Stimulated activated CD4-positive, alpha-beta T cell treated with anti-CD3 and anti-CD28 coated beads, Interleukin-15, amount 100 ng/mL, for 48 hours (primary cell): ENCODE data around the gene KIFC3.

ENCODE experiments used
- DNase-seq, 2 donors: peaks; one replicate each; pipeline ENCODE4 v3.0.0-alpha.2; 2020; ENCODE audit warnings: low read depth in 2 of 2

Gene KIFC3

DNA sequence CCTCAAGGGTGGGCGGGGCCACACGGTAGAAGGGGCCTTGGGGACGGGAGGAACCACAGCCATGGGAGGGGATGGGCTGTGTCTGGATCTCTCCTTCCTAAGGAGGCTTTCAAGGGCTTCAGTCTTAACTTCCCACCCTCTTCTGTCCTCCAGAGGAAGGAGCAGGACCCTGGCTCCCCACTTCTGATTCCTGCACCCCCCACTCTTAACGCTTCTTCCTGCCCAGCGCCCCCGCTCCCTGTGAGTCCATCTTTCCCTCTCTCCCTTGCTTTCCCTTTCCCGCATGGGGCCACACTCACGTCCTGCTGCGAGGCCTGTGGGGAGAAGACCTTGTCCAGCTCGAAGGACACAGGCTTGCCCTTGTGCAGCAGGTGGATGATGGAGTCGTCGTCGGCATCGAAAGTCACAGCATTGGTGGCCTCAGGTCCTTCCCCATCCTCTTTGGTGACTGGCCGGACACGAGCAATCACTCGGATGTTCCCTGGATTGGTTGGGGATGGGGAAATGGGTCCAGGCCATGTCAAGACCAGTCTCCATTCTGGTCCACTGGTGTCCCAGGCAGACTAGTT, 37.0 kb downstream of the KIFC3 start:
- no peak for DNase-seq

DNA sequence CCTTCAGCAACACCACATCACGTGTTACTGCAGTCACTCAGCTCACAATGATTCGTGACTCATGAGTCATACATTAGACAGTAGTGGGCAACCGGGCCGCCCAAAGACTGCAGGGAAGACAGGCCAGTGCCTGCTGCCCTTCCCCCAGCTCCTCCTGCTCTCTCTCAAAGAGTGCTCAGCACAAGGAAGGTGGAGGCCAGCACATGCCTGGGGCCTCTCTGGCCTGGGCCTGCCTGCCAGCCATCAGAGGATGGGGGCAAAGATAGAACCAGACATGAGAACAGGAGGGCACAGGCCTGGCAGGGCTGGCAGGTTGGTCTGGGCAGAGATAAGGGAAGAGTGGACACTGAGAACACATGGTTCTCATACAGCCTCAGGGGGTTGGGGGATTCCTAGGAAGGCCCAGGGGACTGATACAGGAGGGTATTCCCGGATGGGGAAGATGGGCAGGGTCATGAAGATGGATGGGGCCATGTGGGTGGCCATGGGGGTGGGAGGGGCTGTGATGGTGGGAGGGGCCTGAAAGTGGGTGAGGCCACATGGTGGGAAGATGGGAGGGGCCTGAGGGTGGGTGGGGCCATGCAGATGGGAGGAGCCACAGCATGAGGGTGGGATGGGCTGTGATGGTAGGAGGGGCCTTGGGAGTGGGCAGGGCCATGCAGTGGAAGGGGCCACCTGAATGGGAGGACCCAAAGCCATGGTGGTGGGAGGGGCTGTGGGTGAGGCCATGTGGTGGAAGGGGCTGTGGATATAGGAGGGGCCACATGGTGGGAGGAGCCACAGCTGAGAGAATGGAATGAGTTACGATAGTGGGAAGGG, 37.7 kb downstream of the KIFC3 start:
- peak; percentile 26 to 28 for DNase-seq

DNA sequence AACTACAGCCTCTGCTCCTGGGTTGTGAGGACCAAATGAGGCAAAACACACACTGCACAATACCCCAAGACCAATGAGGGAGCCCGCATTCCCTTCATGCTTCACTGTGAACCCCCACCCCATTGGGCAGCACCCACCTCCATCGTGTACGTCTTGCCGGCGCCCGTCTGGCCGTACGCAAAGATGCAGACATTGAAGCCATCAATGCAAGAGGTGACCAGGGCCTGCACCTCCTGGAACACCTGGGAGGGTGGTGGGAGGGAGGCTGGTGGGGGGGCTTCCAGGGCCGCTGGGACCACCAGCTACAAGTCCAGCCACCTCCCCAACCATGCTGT, 38.3 kb downstream of the KIFC3 start:
- DNase-seq, result no peak

DNA sequence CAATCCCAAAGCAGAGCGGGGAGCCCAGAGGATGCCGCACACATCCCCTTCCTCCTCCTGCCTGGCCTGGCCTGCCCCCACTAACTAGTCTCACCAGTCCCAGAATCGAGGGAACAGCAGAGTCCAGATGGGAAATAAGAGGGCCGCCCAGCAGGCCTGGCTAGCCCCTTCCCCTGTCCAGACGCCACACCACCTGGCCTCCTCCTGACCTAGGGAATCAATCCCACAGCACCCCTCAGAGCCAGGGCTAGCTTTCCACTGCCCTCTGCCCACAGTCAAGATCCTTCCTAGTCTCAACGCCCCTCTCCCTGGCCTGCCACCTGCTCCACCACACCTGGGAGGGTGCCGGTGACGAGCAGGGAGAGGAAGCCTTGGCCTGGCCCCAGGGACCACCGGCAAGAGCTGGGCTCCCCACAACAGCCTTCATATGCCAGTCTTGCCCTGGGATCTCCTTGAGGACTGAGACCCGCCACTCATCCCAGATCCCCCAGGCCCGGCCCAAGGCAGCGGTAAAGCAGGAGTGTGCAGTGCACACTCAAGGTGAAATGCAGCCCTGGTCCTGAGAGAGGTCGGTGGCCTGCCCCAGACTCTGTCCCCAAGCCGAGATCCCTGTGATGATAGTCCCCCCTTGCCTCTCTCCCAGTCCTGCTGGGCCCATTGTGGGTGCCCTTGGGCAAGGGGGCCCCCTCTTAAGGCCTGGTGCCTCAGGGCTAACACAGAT, 38.8 kb downstream of the KIFC3 start:
- no peak for DNase-seq

DNA sequence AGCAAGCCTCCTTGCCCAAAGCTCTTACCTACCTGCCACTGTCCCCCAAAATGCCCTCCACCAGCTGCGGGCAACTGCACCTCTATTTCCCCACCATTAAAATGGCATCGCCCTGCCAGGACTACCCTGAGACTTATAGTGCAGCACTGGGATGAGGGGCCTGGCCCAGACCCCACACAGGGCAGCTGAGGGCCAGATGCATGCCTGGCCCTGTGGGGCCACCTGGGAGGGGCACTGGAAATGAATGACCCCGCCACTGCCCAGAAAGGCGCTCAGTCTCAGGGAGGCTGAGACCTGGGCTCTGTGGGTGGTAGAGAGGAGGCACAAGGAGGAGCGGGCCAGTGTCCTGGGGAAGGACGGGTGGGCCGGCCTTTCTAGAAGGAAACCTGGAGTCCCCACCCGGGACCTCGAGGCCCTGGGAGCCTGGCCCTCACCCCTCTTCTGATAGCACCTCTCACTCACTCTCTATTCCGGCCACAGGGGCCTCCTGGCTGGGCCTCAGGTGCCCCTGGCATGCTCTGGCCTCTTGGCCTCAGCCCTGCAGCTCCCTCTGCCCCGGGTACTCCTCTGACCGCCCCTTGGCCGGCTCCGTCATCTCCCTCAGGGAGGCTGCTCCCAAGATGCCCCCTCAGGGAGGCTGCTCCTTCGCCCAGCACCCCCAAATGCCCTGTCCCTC, 39.8 kb downstream of the KIFC3 start:
- no peak for DNase-seq

GRCh38 chr16:57761957-57762356, 40.3 kb downstream of the KIFC3 start:
- no peak for DNase-seq

- DNase-seq, result no peak
These were observed 41.0 kb downstream of the KIFC3 start for GRCh38 chr16:57761301-57761700.

- no peak for DNase-seq
These were observed 41.7 kb downstream of the KIFC3 start for GRCh38 chr16:57760357-57761160.

- no peak for DNase-seq
These were observed 42.5 kb downstream of the KIFC3 start for GRCh38 chr16:57759541-57760356.

- DNase-seq, result no peak
These were observed 43.2 kb downstream of the KIFC3 start for GRCh38 chr16:57759131-57759530.

DNA sequence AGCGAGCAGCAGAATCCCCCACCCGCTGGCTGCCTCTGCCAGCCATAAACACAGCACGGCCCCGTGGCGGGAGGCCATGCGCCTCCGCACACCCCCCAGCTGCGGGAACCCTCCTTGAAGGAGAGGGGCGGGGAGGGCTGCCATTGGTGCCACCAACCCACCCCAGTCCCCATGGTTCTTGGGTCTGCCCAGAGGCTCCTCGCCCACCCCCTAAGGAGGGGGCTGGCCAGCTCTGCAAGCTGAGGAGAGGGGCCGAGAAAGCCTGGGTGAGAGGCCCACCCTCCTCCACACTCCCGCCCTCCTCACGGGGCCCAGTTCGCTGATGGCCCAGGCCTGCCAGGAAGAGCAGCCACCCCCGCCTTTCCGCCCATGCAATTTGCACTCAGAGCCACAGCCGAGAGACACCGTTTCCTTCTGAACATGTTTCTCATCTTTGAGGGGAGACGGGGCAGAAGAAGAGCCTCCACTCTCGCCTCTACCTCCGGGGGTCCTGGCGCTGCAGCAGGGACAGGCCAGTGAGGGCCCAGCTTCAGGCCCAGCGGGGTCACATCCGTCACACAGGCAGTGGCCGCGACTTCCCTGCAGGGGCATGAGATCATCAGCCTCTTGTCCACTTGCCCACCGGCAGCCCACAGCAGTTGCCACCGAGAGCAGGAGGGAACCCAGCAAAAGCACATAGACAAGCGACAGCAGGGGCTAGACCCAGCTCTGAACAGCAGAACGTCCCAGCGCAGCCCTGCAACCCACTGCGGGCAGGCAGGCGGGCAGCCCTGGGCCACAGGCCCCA, 43.8 kb downstream of the KIFC3 start:
- no peak for DNase-seq

GRCh38 chr16:57757883-57758282, 44.4 kb downstream of the KIFC3 start:
- DNase-seq, result no peak

DNA sequence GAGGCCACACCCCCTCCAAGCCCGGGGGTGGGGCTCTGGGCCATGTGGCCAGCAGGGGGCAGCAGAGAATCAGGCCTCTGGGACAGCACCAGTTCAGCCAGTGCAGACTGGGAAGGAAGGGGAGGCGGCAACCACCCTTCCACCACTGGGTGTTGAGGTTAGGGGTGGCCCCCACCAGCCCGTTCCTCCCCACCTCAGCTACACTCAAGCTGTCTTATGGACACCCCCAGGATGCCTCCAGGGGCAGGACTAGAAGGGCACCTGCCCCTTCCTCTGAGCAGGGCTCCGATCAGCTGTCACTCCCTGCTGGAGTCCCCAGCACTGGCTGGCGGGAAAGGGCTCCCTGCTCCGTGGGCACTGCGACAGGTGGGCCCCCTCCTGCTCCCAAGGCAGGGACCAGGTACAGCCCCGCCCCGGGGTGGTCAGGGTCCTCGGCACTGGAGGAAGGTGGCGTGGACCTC, 44.9 kb downstream of the KIFC3 start:
- peak; percentile 61 to 82 for DNase-seq

DNA sequence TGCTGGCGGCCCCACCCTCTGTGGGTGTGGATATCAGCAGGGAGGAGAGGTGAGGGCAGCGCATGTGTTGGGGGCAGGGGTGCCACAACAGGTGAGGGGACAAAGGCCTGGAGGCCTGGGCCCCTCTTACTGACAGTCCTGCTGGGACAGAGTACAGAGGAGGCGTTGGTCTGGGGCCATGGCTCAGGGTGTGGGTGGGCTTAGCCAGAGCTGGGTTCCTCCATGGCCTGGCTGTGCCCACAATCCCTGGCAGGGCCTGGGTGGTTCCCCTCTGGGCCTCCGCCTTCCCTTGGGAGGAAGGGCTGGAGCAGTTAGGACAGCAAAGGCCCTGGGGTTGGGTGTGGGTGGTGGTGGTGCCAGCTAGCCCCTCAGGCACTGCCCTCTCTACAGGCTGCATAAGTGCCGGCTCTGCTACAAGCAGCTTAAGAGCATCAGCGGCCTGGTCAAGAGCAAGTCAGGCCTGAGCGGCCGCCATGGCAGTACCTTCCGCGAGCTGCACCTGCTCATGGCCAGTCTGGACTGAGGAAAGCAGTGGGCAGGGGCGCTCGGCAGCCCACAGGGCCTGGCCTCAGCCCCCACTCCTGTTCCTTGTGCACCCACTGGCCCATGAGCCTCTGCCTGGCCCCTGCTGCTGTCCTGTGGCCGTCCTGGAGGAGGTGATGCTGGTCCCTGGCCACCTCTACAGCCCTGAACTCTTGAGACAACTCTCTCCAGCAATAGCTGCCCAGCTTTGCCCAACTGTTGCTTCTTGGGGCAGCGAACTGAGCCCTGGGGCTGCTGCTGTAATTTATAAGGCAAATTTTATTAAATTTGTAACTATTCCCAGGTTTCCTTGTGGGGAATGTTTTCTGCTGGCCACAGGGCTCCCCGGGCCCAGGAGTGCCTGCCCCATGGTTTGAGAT, 45.6 kb downstream of the KIFC3 start:
- no peak for DNase-seq

DNA sequence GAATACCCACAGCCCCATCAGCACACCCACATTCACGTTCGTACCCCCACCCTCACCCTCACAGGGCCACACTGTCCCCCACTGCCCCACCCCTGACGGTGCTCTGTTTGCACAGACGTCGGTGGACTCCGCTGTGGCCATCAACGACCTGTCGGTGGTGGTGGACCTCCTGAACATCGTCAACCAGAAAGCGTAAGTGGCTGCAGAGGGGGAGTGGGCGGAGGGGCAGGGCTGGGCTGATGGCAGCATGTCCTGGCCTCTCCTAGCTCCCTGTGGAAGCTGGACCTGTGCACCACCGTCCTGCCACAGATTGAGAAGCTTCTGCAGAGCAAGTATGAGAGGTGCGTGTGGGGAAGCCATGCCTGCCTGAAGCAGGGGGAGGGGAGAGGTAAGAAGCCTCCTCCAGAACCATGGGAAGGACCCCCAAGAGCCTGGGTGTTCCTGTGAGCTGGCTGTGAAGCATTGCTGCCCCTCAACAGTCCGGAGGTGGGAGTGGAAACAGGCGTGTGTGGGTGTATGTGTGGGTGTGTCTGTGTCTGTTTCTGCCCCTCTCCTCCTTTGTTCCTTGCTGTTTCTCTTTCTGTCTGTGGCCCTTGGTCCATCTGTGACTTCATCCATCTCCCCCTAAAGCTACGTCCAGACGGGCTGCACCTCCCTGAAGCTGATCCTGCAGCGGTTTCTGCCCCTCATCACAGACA, 46.4 kb downstream of the KIFC3 start:
- no peak for DNase-seq

- no peak for DNase-seq
These were observed 47.1 kb downstream of the KIFC3 start for GRCh38 chr16:57755061-57755684.

DNA sequence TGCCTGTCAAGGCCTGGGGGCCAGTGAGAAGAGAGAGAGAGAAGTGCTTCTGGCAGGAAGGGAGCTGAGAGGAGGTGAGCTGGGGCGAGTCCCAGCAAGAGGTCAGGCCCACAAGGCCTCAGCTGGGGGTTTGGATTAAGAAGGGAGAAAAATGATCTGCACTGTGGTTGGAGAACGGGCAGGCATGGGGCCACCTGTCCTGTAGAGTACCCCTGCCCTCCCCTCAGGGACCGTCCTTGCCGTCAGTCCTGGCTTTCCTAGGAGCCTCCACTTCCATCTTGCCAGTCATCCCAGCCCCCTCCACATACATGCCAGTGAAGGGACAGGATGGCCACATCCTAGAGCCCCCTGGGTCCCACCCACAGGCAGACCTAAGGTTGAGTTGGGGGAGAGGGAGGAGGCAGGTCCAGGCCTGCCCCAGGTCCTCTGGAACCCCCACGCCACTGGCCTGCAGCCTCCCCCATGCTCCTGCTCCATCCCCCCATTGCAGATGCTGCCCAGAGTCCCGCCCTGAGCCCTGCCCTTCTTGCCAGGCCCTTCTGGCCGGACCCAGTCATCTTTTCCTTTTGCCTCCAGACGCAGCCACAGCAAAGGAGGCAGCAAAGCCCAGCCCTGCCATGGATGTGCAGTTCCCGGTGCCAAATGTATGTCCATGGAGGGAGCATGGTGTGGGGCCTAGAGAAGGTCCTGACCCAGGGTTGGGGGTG, 47.8 kb downstream of the KIFC3 start:
- no peak for DNase-seq
